ENCODE results near the gene CCDC92B.

Gene CCDC92B

GRCh38 chr17:2712300-2713043 is 37.0 kb downstream of the CCDC92B start:
- Histone ChIP-seq H3K4me3 (ENCODE audit: control insufficient read depth in 1 of 7, extremely low read depth in 1 of 7, insufficient read depth in 4 of 7, low read depth in 2 of 7, low read length in 6 of 7) (peak overlapping the region in 6 of 7 experiments; percentile 19 to 94 (median 79)), H3K27me3 (replicated peaks in 2 of 5; ENCODE audit: control insufficient read depth in 4 of 5, insufficient read depth in 5 of 5, low read length in 4 of 5) (no peaks in the 10 kb centered on the region), H3K27ac (ENCODE audit: insufficient read depth in 1 of 2, low read depth in 1 of 2, low read length in 2 of 2, poor library complexity in 1 of 2, severe bottlenecking in 2 of 2) (peak overlapping the region; percentile 33 to 76), H3K36me3 (ENCODE audit: control insufficient read depth in 4 of 4, insufficient read depth in 4 of 4, low read length in 3 of 4) (no peaks in the 10 kb centered on the region), H3K4me1 (ENCODE audit: control extremely low read depth in 1 of 4, control insufficient read depth in 4 of 4, insufficient read depth in 4 of 4, low read length in 3 of 4) (peaks cover 4 to 48% (median 42%) of the 10 kb centered on the region in 4 experiments), H3K9me3 (ENCODE audit: control extremely low read depth in 1 of 5, control insufficient read depth in 4 of 5, insufficient read depth in 2 of 5, low read depth in 1 of 5, low read length in 4 of 5) (no peaks in the 10 kb centered on the region)
- ChIA-PET CTCF (interaction anchor here (0.9 to 2.6 kb wide), 2 partner anchors 12 to 120 kb away, joined by 5 to 8 read pairs; no protein-coding TSS in a partner anchor), POLR2A (no interaction called here)
- no peak for DNase-seq
- WGBS (ENCODE audit: insufficient coverage) = 80% methylated on average over 32 of the region's 36 CpGs

GRCh38 chr17:2711608-2712299 is 37.7 kb downstream of the CCDC92B start, which contains the start of gene CLUH:
TSS of gene CLUH (minus strand) at chr17:2711764. CDS start at chr17:2711661, 103 bp downstream.
- peak; percentile 94 to 97 (median 96) for DNase-seq
- Histone ChIP-seq H3K27me3 (replicated peaks in 2 of 5; ENCODE audit: control insufficient read depth in 4 of 5, insufficient read depth in 5 of 5, low read length in 4 of 5) (no peaks in the 10 kb centered on the region), H3K9me3 (ENCODE audit: control extremely low read depth in 1 of 5, control insufficient read depth in 4 of 5, insufficient read depth in 2 of 5, low read depth in 1 of 5, low read length in 4 of 5) (no peaks in the 10 kb centered on the region), H3K27ac (ENCODE audit: insufficient read depth in 1 of 2, low read depth in 1 of 2, low read length in 2 of 2, poor library complexity in 1 of 2, severe bottlenecking in 2 of 2) (peak within 1 kb of the TSS; percentile 33 to 76), H3K4me3 (ENCODE audit: control insufficient read depth in 1 of 7, extremely low read depth in 1 of 7, insufficient read depth in 4 of 7, low read depth in 2 of 7, low read length in 6 of 7) (peak within 1 kb of the TSS; percentile 63 to 94 (median 76)), H3K4me1 (ENCODE audit: control extremely low read depth in 1 of 4, control insufficient read depth in 4 of 4, insufficient read depth in 4 of 4, low read length in 3 of 4) (peaks cover 4 to 45% (median 37%) of the 10 kb centered on the region in 4 experiments), H3K36me3 (ENCODE audit: control insufficient read depth in 4 of 4, insufficient read depth in 4 of 4, low read length in 3 of 4) (peaks cover 0 to 6% (median 0%) of the 10 kb centered on the region in 4 experiments)
- WGBS (ENCODE audit: insufficient coverage) = 2% methylated on average over 69 of the region's 76 CpGs
- POLR2A ChIA-PET = no interaction called here
- CTCF ChIA-PET = no interaction called here

- peak in 2 of 3 donors; percentile 25 to 44 for DNase-seq
- CTCF ChIA-PET = no interaction called here
- H3K4me1 ChIP-seq (ENCODE audit: control extremely low read depth in 1 of 4, control insufficient read depth in 4 of 4, insufficient read depth in 4 of 4, low read length in 3 of 4) = peaks cover 4 to 42% (median 33%) of the 10 kb centered on the region in 4 experiments
Measured at GRCh38 chr17:2710803-2711607, 38.4 kb downstream of the CCDC92B start.

GRCh38 chr17:2710071-2710802 is 39.2 kb downstream of the CCDC92B start:
- no peaks in the 10 kb centered on the region for H3K27me3 ChIP-seq (replicated peaks in 2 of 5; ENCODE audit: control insufficient read depth in 4 of 5, insufficient read depth in 5 of 5, low read length in 4 of 5)
- H3K36me3 ChIP-seq (ENCODE audit: control insufficient read depth in 4 of 4, insufficient read depth in 4 of 4, low read length in 3 of 4) = peaks cover 0 to 16% (median 0%) of the 10 kb centered on the region in 4 experiments
- peak overlapping the region in 1 of 2 experiments; percentile 23 for H3K27ac ChIP-seq (ENCODE audit: insufficient read depth in 1 of 2, low read depth in 1 of 2, low read length in 2 of 2, poor library complexity in 1 of 2, severe bottlenecking in 2 of 2)
- ChIA-PET CTCF (interaction anchor here (0.6 to 0.8 kb wide), 3 partner anchors 15 to 138 kb away, joined by 3 read pairs; partner anchors contain the start of gene RAP1GAP2), POLR2A (interaction anchor here (1.1 kb wide), 1 partner anchor 10 kb away, joined by 3 read pairs; no protein-coding TSS in a partner anchor)
- H3K4me3 ChIP-seq (ENCODE audit: control insufficient read depth in 1 of 7, extremely low read depth in 1 of 7, insufficient read depth in 4 of 7, low read depth in 2 of 7, low read length in 6 of 7) = peak overlapping the region in 6 of 7 experiments; percentile 49 to 94 (median 79)
- 62% methylated on average over 11 of the region's 16 CpGs for WGBS (ENCODE audit: insufficient coverage)
- no peak for DNase-seq
- H3K9me3 ChIP-seq (ENCODE audit: control extremely low read depth in 1 of 5, control insufficient read depth in 4 of 5, insufficient read depth in 2 of 5, low read depth in 1 of 5, low read length in 4 of 5) = no peaks in the 10 kb centered on the region
- H3K4me1 ChIP-seq (ENCODE audit: control extremely low read depth in 1 of 4, control insufficient read depth in 4 of 4, insufficient read depth in 4 of 4, low read length in 3 of 4) = peaks cover 4 to 42% (median 33%) of the 10 kb centered on the region in 4 experiments

More at GRCh38 chr17:2710803-2711607, 38.4 kb downstream of the CCDC92B start:
- Histone ChIP-seq H3K9me3 (ENCODE audit: control extremely low read depth in 1 of 5, control insufficient read depth in 4 of 5, insufficient read depth in 2 of 5, low read depth in 1 of 5, low read length in 4 of 5) (no peaks in the 10 kb centered on the region), H3K36me3 (ENCODE audit: control insufficient read depth in 4 of 4, insufficient read depth in 4 of 4, low read length in 3 of 4) (peaks cover 0 to 13% (median 0%) of the 10 kb centered on the region in 4 experiments), H3K27ac (ENCODE audit: insufficient read depth in 1 of 2, low read depth in 1 of 2, low read length in 2 of 2, poor library complexity in 1 of 2, severe bottlenecking in 2 of 2) (peak overlapping the region in 1 of 2 experiments; percentile 25), H3K4me3 (ENCODE audit: control insufficient read depth in 1 of 7, extremely low read depth in 1 of 7, insufficient read depth in 4 of 7, low read depth in 2 of 7, low read length in 6 of 7) (peak overlapping the region; percentile 63 to 94 (median 76)), H3K27me3 (replicated peaks in 2 of 5; ENCODE audit: control insufficient read depth in 4 of 5, insufficient read depth in 5 of 5, low read length in 4 of 5) (no peaks in the 10 kb centered on the region)
- POLR2A ChIA-PET = no interaction called here
- under 1% methylated on average over 70 of the region's 82 CpGs for WGBS (ENCODE audit: insufficient coverage)

GRCh38 chr17:2709183-2709661 is 40.2 kb downstream of the CCDC92B start:
- WGBS (ENCODE audit: insufficient coverage) = 80% methylated on average over 10 of the region's 10 CpGs
- Histone ChIP-seq H3K27ac (ENCODE audit: insufficient read depth in 1 of 2, low read depth in 1 of 2, low read length in 2 of 2, poor library complexity in 1 of 2, severe bottlenecking in 2 of 2) (no peak overlapping the region), H3K4me1 (ENCODE audit: control extremely low read depth in 1 of 4, control insufficient read depth in 4 of 4, insufficient read depth in 4 of 4, low read length in 3 of 4) (peaks cover 4 to 42% (median 33%) of the 10 kb centered on the region in 4 experiments), H3K4me3 (ENCODE audit: control insufficient read depth in 1 of 7, extremely low read depth in 1 of 7, insufficient read depth in 4 of 7, low read depth in 2 of 7, low read length in 6 of 7) (peak overlapping the region in 1 of 7 experiments; percentile 94), H3K9me3 (ENCODE audit: control extremely low read depth in 1 of 5, control insufficient read depth in 4 of 5, insufficient read depth in 2 of 5, low read depth in 1 of 5, low read length in 4 of 5) (no peaks in the 10 kb centered on the region), H3K27me3 (replicated peaks in 2 of 5; ENCODE audit: control insufficient read depth in 4 of 5, insufficient read depth in 5 of 5, low read length in 4 of 5) (no peaks in the 10 kb centered on the region), H3K36me3 (ENCODE audit: control insufficient read depth in 4 of 4, insufficient read depth in 4 of 4, low read length in 3 of 4) (peaks cover 1 to 25% (median 3%) of the 10 kb centered on the region in 4 experiments)
- ChIA-PET POLR2A (interaction anchor here (0.5 to 1.1 kb wide), 2 partner anchors 9 to 32 kb away, joined by 3 read pairs; no protein-coding TSS in a partner anchor), CTCF (interaction anchor here (0.6 to 0.8 kb wide), 2 partner anchors 16 to 139 kb away, joined by 3 read pairs; no protein-coding TSS in a partner anchor)
- no peak for DNase-seq
